Activated T-cell treated with anti-CD3 and anti-CD28 coated beads for 4 hours (primary cell): ENCODE data around the gene GTPBP6.
"Not testable (repeated sequence)": the region's sequence is repeated elsewhere in the genome, so short reads cannot be mapped to it uniquely, and the experiment has no call there.

Source experiments
- DNase-seq: peaks from one replicate; pipeline ENCODE4 v3.0.0-alpha.2; 2020

GTPBP6 gene

DNA sequence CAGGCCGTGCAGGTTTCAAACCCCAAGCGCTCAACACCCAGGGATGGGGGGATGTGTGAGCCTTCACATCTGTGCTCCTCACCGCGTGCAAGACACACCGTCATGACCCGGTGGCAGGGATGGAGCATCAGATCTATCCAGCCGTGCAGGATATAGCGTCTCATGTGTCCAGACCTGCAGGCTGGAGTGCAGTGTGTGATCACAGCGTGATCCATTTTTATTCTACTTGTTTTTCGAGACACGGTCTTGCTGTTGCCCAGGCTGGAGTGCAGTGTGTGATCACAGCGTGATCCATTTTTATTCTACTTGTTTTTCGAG is 32.7 kb upstream of the GTPBP6 start:
- DNase-seq: not testable (repeated sequence)

DNA sequence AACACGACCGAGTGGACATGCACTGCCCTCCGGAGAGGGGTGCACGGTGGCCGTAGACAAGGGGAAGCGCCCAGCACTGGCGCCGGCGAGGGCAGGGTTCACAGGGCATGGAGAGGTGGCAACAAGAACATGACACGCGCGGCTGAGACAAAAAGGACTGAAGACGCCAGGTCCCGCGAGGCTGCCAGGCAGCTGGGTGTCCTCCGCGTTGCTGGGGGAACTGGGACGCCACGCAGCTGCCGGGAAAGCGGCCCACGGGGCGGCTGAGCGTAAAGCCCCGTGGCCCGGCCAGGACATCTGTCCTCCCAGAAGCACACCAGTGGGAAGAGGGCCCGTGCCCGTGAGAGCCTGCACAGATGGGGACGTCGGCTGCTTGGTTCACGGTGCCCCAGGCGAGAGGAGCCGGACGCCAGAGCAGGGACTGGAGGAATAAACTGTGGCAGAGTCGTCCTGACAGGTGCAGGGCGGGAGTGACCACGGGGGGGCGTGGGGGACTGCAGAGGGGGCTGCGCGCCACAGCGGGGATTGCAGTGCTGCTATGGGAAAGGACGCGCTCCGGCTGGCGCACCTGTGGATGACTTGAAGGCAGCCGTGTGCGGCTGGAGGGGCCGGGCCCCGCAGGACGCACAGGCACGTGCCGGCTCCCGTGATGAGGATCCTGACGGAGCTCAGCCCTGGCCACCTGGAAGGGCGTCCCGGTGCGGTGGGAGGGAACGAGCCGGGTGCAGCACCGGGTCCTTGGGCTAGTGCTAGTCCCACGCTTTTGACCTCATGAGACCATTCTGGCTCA is 32.1 kb upstream of the GTPBP6 start:
- no peak for DNase-seq

DNA sequence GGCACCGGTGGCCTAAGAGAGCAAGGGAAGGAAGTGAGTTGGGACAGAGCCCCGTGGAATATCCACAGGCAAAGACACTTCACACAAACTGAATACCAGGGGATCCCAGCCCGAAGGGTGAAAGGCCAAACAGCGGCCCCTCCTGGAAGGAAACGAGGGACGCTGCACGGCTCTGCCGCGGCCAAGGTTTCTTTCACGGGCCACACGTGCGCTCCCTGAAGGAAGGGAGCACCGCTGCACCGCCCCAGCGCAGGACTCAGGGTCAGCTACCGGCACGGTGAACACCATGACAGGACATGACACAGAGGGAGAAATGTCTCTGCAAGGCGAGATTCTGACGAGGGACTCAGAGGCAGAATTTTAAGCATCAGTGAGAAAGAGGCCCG is 31.5 kb upstream of the GTPBP6 start:
- DNase-seq: no peak

DNA sequence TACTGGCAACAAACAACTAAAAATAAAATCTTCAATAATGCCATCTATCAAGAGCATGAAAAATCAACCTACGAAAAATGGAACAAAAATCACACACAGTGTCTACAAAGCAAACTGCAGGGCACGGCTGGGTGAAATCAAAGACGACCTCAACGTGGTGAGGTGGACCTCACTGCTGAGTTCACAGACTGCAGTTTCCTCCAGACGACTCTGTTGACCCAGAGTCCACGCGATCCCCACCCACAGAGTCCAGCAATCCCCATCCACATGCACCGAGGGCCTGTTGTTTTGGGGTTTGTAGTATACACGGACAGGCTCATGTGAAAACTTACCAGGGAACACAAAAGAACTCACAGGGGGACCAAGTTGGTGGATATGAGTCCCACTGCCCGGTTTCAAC is 31.1 kb upstream of the GTPBP6 start:
- DNase-seq: no peak

DNA sequence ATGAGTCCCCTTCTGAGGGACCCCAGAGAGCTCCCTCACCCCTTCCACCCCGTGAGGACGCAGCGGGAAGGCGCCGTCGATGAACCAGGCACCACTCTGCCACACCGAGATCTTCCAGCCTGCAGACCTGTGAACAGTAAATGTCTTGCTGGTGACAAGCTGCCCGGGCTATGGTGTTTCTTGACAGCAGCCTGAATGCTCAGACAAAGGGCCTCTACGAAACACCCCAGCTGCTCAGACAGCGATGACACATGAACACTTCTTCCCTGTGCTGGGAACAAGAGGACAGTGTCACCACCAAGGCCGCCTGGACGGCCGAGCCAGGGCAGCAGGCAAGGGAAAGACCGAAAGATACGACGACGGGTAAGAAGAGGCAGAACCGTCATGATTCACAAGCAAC is 30.6 kb upstream of the GTPBP6 start:
- DNase-seq: no peak

DNA sequence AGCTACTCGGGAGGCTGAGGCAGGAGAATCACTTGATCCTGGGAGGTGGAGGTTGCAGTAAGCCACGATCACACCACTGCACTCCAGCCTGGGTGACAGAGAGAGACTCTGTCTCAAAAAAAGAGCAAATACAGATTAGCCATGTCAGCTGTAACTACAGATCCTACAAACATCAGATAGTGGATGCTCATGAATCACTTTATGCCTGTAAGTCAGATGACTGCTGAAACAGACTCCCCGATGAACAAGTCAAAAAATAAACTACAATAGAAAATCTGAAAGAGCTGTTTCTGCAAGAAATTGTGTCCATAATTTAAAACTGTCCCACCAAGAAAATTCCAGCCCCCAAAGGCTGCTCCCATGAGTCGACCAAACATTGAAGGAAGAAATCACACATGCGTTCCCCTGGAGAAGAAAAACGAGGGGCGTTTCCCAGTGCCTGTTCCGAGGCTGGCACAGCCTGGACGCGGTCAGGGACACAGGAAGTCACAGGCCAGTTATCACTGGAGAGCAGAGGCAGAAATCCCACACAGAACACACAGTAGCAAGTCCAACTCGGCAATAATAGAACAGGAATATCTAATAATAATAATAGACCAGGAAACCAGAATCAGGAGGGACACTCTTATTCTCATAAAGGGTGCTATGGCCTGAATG is 30.0 kb upstream of the GTPBP6 start:
- no peak for DNase-seq

DNA sequence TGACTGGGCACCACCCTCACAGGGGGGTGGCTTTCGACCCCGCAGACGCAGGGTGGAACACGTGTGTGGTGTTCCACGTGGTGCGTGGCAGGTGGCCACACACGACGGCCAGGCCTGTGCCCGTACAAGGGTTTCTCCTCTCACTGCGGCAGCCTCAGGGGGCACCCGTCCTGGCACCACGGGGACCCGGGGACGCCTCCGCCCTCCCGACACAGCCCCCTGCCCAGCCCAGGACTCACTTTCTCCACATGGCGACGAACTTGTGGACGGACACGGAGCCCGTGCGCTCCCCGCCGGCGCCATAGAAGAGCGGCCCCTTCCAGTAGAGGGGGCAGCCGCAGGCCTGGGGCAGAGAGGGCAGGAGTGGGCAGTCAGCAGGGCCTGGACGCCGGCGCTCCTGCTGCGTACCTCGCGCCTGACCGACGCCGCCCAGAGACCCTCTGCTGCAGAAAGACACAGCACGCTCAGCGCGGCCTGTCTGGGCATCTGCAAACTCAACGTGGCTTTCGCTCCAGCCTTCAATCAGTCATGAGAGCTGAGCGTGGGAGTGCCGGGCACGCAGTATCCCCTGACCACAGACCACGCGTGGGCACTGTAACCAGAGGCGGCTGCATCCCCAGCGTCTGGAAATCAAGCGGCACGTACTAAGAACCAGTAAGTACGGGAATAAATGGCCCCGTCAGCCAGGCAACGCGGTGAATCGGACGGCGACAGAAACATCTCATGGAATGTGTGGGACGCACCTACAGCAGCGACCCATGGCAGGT is 28.9 kb upstream of the GTPBP6 start:
- DNase-seq: no peak

DNA sequence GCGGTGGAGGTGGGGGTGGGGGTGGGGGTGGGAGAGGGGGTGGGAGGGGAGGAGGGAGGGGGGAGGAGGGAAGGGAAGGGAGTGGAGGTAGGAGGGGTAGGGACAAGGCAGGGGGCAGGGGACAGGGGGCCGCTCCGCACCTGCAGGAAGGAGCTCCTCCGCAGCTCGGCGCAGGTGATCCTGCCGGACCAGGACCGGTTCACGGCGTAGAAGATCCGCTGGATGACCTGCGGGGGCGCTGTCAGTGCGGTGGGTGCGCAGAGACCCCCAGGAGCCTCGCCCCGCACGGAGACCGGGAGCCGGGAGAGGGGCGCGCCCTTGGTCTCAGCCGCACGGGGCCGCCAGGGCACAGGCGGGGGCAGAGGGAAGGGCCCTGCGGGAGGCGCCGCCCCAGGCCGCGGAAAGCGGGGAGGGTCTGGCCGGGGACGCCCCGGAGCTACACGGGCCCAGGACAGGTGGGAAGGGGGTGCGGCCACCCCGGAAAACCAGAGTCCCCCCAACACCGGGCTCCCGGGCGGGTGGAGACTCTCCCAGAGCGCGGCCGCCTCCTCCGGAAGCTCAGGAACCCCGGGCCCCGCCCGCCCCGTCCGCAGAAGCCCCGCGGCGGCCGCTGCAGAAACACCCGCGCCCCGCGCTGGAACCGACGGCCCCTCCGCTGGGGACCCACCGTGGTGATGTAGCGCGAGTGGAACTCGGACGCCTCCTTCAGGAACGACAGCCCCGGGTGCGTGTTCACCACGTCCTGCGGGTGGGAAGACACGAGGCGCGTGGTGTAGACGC is 27.6 kb upstream of the GTPBP6 start:
- no peak for DNase-seq

DNA sequence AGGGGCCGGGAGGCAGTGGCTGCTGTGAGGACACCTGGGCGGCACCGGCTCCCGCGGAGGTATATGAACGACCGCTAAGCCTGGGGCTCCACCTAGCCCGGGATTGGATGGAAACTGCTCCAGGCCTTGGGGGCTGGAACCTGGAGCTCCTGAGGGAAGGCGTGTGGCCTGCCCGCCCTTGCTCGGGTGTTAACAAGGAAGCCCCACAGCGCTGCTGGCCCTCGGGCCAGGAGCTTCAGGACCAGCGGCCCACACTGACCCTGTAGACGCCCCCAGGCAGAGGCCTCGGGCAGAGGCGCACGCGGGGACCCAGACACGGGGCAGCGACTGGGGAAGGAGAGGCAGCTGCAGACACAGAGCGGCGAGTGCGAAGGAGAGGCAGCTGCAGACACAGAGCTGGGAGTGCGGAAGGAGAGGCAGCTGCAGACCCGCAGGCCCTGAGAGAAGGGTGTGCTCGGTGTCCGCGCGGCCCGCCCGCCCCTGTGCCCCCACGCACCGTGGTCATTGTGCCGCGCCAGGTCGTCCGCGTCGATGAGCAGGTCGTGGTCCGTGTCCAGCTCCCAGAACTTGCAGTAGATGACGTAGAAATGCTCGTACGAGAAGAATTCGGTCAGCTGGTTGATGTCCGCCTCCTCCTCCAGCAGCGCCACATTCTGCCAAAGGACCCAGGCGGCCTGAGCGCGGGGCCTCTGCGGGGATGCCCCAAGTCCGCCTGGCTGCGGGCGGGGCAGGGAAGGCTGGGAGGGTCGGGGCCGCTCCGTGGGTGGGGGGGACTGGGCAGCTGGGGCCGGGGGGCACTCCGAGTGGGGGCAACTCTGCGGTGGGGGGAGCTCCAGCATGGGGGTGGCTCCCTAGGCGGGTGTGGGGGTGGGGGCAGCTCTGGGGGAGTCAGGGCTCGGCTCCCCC is 26.7 kb upstream of the GTPBP6 start:
- DNase-seq: no peak

DNA sequence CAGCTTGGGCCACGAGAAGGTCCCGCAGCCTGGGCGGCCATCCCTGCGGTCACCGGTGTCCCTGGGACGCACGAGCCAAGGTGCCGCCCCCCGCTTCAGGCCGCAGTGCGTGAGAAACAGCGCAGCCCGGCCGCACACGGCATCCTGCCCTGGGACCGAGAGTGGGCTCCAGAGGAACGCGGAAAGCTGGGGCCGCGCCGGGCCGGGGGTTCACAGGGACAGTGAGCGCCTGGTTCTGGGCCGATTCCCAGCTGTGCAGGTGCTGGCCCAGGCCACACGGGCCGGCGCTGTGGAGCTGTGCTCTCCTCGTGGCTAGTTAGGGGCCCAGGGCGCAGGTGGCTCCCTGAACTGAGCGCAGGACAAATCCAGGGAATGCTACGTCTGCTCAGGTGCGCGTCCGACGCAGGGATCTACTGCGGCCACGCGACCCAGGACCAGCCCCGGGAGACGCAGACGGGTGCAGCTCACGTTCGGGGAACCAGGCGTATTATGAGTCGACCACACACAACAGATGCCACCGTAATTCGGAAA is 25.8 kb upstream of the GTPBP6 start:
- no peak for DNase-seq

DNA sequence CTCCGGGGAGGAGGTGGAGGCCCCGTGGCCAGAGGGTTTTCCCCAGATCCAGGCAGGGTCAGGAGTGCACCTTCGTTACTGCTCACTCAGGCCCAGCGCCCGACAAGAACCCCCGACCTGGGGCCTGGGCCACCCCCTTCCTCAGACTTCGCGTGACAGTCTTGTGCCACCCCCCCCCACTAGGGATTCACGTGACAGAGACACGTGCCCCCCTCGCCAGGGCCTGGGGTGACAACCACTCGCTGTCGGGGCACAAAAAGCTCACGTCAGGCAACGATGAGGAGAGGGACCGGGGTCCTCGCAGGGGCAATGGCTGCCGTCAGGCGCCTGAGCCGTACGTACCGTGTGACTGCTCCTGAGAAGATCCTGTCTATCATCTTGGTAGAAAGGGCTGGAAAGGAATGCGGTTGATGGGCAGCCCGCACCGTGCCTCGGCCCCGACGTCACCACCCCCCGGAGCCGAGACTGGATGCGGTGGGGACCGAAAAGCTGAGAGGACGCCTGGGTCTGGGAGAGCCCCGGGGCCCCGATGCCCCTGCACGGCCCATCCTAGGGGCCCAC is 23.0 kb upstream of the GTPBP6 start:
- DNase-seq: no peak

DNA sequence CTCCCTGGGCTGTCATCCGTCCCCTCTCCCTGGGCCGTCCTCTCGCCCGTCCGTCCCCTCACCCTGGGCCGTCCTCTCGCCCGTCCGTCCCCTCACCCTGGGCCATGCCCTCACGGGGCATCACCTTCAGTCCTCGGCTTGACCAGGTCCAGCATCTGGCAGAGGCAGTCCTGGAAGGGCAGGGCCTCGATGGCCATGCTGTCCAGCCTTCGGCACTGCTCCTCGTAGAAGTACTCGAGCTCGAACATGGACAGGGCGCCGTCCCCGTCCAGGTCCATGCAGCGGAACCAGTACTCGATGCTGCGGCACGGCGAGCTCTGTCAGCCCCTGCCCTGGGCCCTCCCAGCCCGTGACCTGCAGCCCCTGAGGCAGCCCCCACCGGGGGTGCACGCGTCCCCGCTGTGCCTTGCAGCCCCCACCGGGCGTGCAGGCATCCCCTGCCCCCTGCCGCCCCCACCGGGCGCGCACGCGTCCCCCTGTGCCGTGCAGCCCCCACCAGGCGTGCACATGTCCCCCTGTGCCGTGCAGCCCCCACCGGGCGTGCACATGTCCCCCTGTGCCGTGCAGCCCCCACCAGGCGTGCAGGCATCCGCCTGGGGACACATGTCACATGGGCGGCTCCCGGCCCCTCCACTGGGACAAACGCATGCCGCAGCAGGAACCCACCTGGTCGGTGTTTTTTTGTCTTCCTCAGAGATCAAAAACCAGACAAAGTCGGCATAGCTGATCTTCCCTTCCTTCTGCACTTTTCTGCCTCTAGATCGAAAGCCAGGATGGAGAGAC is 22.2 kb upstream of the GTPBP6 start:
- no peak for DNase-seq

DNA sequence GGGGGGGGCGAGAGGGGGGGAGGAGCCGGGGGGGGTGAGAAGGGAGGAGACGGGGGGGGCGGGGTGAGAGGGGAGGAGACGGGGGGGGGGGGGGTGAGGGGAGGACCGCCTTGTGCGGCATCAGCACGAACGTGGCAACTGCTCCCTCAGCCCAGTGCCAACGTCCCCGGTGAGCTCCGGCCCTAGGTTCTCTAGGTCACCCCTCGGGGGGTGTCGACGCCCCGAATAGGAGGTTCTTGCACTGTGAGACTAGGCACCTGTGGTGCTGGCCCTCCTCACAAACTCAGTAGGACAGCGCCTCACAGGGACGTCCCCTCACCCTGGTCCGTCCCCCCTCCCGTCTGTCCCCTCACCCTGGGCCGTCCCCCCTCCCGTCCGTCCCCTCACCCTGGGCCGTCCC is 21.5 kb upstream of the GTPBP6 start:
- no peak for DNase-seq

DNA sequence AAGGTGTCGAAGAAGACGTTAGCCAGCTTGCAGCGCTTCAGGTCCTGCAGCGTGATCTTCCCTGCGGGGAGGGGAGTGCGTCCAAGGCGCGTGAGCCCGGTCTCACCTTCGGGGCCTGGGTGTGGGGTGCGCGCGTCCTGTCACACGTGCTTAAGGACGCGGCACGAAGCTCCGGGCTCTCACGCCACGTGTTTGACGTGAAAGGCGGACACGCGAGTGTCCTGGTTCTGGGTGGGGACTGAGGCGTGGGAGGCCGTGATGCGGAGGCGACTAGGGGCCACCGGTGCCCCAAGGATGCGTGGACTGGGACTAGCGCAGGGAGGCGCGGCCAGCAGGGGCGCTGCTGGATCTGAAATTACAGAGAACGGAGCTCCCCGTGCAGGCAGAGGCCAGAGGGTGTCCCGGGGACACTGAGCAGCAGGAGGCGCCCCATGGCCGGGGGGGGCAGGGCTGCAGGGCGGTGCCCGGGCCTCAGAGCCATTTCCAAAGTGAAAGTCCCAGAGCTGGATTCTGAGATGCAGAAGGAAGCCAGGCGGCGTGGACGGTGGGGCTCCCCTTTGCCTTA is 20.3 kb upstream of the GTPBP6 start:
- DNase-seq: no peak

DNA sequence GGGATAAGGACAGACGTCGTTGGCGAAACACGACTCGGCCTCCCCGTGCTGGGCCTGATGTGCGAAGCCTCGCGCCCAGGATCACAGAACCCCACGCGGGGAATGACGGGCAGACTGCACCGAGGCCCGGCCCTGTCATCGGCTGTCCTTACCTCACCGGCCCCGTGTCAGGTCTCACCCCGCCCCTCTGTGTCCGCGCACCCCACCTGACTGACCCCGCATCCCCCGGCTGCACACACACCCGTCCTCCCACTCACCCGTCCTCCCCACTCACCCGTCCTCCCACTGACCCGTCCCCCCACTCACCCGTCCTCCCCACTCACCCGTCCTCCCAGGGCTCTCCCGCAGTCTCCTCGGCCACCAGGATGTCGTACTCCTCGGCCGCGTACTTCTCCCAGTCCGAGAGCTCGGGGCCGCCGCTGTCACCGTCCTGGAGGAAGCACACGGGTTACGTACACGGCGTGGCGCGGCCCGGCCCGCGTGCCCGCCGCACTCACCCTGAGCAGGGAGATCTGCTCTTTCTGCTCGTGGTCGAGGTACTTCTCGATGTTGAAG is 19.8 kb upstream of the GTPBP6 start:
- no peak for DNase-seq

DNA sequence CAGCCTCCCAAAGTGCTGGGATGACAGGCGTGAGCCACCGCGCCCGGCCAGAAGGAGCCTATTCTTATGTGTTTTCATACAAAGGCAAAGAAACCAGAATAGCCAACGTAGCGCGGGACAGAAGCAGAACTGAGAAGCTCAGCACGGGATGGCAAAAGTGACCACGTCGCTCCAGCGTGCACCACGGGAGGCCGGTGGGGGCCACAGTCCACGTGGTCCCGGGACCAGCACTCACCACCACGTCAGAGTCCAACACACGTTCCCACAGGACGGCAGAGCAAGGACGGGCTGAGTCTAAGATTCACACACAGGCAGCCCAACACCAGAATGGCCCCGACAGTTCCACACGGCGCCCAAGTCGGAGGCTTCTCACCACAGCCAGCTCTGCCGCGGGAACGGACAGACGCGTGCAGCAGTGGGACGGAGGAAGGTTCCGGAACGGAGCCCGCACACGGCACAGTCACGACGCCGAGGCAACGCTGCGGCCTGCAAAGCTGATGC is 18.8 kb upstream of the GTPBP6 start:
- DNase-seq: no peak

DNA sequence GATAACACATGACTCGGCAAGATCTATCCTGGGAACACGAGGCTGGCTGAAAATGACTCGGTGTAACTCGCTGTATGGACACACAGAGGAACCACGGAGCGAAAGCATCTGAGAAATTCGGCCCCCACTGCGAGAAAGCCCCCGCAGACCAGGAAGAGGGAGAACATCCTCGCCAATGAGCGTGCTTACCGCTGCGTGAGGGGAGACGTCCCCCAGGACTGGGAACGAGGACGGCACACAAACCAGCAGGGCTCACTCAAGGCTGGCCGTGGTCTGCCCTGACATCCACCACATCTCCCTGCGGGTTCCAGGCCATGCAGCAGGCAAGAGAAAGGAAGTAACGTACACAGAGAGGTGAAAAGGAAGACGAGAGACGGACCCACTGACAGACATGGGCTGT is 17.6 kb upstream of the GTPBP6 start:
- DNase-seq: no peak

DNA sequence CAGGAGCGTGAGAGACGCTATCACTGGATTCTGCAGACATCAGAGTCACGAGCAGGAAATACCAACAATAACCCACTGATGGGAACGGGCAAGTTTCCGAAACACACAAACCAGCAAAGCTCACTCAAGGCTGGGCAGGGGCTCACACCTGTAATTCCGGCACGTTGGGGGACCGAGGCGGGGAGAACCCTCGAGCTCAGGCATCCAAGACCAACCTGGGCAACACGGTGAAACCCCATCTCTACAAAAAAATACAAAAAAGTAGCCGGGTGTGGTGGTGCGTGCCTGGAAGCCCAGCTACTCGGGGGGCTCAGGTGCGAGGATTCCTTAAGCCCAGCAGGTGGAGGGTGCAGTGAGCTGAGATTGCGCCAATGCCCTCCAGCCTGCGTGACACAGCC is 17.2 kb upstream of the GTPBP6 start:
- no peak for DNase-seq

DNA sequence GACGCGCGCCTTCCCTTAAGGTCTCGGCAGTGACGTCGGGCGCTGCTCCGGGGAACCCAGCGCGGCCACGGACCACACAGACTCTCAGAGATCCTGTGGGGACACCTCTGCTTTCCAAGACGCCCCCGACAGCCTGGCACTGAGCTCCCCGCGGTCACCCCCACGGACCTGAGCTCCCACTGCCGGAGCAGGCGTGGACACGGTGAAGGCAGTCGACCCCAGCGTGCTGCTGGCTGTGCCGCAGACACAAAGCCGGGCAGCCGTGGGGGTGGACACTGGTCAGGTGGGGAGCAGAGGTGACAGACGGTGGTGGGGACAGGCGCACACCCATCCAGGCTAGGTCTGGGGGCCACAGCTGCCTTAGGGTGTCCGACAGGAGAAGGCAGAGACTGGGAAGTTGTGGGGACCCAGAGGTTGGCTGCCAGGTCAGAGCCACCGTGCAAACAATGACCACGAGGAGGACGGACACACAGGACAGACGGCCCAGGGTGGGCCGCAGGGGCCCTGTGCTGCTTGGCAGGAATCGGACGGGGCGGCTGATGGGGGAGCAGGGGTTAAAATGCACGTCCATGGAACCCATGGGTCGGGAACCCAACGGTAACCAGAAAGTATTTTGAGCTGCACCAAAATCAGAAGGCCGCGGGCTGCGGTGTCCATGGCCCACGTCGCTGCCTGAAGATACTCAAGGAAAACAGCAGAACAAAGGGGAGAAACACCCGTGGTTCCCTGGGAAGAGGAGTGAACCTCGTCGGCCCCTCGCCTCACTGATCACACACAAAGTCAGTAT is 16.6 kb upstream of the GTPBP6 start:
- DNase-seq: no peak
